GM21526 (cell line): ENCODE measurements around the gene CD164.

ENCODE experiments used
- ATAC-seq: cut with Tn5 transposase; IDR thresholded peaks from one replicate; pipeline ENCODE4 v1.9.1; 2021; ENCODE audit warnings: moderate library complexity; ENCODE audit not compliant: unreplicated experiment, low FRiP score

The CD164 gene

DNA sequence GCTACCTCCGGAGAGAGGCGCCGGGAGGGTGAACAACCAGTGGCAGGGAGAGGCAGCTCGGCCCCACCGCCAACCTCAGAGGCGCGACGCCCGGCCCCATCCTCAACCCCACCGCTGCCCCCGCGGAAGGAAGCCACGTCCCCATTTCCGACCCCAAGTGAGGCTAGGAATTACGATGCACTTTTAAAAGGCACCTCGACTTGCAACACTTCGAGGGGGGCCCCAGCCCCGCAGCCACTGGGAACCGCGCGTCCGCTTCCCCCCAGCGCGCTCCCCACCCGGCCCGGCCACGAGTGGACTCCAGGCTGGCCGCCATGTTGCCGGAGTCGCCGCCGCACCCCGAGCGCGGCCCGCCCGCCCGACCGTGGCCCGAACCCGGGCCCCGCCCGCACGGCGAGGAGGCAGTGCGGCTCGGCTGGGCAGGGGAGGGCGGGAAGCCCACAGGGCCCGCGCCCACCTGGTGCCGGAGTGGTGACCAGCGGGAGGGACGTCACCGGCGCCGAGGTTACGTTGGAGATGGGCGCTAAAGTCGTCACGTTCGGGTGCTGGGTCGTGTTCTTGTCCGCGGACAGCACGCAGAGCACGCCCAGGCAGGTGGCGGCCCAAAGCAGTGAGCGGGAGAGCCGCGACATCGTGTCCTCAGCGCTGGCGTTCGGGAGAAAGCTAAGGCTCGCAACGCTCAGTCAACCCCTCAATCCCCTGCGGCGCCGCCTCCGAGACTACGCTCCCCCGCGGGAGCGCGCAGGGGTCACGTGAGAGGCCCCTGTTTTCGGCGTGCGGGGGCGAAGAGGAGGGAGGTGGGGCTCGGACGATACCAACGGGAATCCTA is at the start of gene CD164:
Gene CD164, minus strand, starts transcription at position 721 of the 829 bp plus-strand sequence. Its CDS starts 89 bp downstream, at position 632.
- peak; percentile 40 for ATAC-seq

GRCh38 chr6:109429496-109429895 is 47.2 kb upstream of the CD164 start:
- no peak for ATAC-seq

DNA sequence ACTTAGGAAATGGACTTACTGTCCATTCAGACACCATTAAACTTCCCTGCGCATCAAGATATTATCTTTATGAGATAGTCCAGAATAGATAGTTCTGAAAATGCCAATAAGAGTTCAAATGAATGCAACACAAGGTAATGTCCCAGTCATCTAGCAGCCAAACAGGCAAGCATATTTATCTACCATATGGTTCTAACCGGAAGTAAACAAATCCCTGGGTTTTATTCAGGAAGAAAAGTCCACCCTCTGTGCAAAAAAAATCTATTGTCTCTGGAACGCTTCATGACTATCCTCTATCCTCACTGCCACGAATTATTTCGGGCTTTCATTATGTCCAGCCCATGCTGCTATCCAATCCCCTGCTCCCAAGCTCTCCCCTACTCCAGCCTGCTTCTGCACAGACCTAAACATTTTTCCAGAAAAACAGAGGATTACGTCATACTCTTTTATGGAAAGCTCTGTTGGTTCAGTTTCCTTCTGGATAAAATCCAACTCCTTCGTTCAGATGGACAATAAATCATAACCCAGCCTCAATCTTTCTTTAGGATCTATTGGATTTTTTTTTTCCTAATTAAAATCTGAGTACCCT is 46.7 kb upstream of the CD164 start:
- no peak for ATAC-seq

DNA sequence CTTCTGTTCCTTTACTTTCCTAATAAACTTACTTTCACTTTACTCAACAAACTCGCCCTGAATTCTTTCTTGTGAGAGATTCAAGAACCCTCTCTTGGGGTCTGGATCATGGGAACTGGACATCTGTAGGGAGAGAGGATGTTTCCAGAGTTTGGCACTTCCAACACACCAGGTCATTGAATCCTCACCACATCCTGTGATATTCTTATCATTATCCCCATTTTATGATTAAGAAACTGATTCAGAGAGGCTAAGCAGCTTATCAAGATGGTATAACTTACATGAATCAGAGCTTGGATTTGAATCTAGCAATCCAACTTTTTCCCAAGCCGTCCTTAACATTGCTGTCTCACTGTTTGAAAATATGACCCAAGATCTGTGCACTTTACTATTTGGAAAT is 42.7 kb upstream of the CD164 start:
- no peak for ATAC-seq

DNA sequence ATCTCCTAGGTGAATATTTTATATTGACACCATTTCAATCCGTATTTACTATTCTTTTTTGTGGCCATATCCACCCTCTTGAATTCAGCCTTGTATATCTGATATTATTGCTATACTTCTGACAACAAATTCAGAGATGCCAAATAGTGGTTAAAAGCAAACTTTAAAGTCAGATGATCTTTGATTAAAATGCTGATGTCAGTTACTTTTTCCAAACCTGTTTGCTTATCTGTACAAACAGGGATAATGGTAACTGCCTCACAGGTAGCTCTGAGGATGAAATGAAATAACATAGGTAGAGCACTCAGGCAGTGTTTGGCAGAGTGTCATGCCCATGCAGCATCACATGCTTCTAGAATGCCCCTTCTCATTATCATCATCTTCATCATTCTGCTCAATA is 38.9 kb upstream of the CD164 start:
- no peak for ATAC-seq

GRCh38 chr6:109420751-109421150 is 38.5 kb upstream of the CD164 start:
- ATAC-seq, result no peak

DNA sequence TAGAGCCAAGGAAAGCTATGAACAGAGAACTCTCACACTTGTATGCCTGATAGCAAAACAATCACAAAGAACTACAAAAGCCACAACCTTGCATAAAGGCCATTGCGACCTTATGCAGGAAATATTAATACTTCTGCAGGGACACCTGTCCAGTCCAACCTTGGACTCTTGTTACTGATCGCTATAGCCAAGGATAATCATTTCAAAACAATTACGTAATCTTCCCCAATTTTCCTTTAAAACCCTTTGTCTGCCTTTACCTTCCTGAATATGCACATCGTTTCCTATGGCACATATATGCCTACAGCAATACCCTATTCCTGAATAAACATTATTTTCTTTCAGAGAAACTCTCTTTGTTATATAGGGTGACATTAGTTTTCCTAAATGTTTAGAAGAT is 35.4 kb upstream of the CD164 start:
- ATAC-seq, result no peak

- no peak for ATAC-seq
Observed at GRCh38 chr6:109411034-109411433, 28.8 kb upstream of the CD164 start.

DNA sequence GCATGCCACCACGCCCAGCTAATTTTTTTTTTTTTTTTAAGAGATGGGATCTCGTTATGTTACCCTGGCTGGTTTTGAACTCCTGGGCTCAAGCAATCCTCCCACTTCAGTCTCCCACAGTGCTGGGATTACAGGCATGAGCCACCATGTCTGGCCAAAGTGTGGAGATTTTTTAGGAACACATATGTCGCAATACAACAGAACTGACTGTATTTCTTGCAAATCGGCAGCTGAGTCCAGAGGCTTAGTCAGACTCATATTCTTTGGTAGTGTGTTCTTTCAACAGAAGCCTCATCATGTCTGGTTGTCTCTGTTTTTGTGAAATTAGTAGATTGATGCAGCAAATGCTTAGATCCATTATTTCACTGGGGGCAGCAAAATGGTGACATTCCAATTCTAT is 23.9 kb upstream of the CD164 start:
- ATAC-seq, result no peak

GRCh38 chr6:109397020-109397419 is 14.8 kb upstream of the CD164 start:
- no peak for ATAC-seq

DNA sequence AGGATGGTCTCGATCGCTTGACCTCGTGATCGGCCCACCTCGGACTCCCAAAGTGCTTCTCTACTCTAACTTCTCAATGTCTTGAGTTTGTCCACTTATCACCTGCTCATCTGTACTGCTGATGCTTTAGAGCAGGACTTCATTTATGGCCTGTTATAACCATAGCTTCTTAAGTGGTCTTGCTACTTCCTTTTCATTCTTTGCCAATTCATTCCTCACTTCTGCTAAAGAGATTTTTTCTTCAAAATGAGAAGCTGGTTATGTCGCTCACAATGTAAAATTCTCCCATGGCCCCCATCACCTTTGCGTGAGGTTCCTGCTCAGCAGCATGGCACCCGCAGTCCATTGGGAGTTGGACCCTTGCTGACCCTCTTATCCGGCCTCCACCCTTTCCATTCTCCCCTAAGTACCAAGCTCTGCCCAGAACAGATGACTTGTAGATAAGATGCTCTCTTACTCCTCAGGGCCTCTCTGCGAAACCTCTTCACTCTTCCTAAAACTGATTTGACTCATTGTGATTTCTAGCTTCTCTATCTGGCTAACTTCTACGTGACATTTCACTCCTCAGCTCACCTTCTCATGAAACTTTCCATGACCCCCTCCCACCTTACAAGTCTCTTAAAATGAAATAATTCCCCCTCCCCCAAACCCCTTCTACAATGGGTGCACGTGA is 13.9 kb upstream of the CD164 start:
- ATAC-seq, result no peak

GRCh38 chr6:109393886-109394281 is 11.6 kb upstream of the CD164 start:
- no peak for ATAC-seq

- no peak for ATAC-seq
Observed at GRCh38 chr6:109393157-109393885, 11.1 kb upstream of the CD164 start.

GRCh38 chr6:109389650-109390274 is 7.5 kb upstream of the CD164 start:
- ATAC-seq, result no peak

- ATAC-seq, result no peak
Observed at GRCh38 chr6:109388265-109388664, 6.0 kb upstream of the CD164 start.

- no peak for ATAC-seq
Observed at GRCh38 chr6:109383438-109383940, 1.2 kb upstream of the CD164 start.

GRCh38 chr6:109382576-109383437 is 540 bp upstream of the CD164 start:
- peak; percentile 70 for ATAC-seq

GRCh38 chr6:109381061-109381746 is 1.1 kb downstream of the CD164 start:
- ATAC-seq, result no peak

GRCh38 chr6:109379711-109380110 is 2.6 kb downstream of the CD164 start:
- ATAC-seq, result no peak
